ENCODE data around the gene ZFYVE28. TPM values are rescaled to one million over a fixed set of nuclear protein-coding genes. Genes with fewer than 3 reads are reported as not detected.

Gene ZFYVE28
- total RNA-seq, 1 experiment from 2014 or later, result 19.2 TPM

DNA sequence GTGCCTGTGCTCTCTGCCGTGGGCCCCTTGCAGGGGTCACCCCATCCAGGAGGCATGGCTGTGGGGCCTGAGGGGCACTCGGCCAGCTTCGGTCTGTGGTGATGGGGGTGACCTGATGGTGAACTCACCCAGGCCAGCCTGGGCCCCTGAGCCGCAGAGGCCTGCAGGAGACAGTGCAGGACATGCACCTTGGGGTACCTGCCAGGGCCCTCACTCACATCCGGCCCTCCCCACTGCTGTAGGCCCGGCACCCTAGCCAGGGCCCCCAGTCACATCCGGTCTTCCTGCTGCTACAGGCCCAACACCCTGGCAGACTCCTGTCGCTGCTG lies 7.6 kb upstream of the ZFYVE28 start (continued):
- TF ChIP-seq, protein P1, sequence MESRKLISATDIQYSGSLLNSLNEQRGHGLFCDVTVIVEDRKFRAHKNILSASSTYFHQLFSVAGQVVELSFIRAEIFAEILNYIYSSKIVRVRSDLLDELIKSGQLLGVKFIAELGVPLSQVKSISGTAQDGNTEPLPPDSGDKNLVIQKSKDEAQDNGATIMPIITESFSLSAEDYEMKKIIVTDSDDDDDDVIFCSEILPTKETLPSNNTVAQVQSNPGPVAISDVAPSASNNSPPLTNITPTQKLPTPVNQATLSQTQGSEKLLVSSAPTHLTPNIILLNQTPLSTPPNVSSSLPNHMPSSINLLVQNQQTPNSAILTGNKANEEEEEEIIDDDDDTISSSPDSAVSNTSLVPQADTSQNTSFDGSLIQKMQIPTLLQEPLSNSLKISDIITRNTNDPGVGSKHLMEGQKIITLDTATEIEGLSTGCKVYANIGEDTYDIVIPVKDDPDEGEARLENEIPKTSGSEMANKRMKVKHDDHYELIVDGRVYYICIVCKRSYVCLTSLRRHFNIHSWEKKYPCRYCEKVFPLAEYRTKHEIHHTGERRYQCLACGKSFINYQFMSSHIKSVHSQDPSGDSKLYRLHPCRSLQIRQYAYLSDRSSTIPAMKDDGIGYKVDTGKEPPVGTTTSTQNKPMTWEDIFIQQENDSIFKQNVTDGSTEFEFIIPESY (IDR thresholded peaks at IDR 0.05; ENCODE audit: extremely low read depth, insufficient replicate concordance, low read length), result no peak
- no peak for TF ChIP-seq CBX3 (IDR thresholded peaks at IDR 0.05; ENCODE audit: low read depth)
- no peak for TF ChIP-seq SP1 (IDR thresholded peaks at IDR 0.05; ENCODE audit: low read depth)

DNA sequence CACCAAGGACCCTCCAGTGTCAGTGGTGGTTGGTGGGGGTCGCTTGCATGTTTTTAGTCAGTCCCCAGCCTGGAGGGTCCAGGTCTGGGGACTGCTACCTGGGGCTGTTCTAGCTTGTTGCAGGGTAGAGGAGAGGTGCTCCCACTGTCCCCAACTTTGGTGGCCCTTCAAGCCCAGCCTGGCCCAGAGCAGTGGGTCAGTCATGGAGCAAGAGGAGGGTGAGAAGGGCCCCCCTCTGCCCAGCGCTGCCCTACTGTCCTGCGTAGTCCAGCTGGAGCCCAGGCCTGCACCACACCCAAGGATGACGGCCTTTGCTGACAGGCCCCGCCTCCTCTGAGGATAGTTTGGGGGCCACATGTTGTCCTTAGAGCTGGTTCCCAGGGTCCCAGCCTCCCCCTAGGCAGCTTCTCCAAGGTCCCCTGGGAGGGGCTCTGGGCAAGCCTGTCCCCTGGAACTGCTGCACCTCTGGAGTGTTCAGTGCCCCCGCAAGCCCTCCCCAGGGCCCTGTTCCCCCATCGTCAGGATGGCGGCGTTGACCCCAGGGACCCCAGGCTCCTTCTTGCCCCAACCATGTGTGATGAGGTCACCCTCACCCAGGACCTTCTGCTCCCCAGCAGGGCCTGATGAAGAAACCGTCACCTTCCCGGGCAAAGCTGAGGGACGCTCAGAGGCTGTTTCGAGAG lies 7.1 kb upstream of the ZFYVE28 start:
- no TSS peak for BruUV-seq (replicated peaks)
- no peak overlapping the region for H3K4me2 ChIP-seq (ENCODE audit: low read length)
- ChIA-PET CTCF (interaction anchor here (2.0 kb wide), 1 partner anchor 16 kb away, joined by 7 read pairs; no protein-coding TSS in a partner anchor), POLR2A (no interaction called here), RAD21 (ENCODE audit: low non-redundant PET in 1 of 2, low total read pairs in 2 of 2, uncharacterized antibody in 2 of 2, unreplicated experiment in 2 of 2) (no interaction called here)
- no peak overlapping the region for H3K4me3 ChIP-seq (replicated peaks in 1 of 2; ENCODE audit: low read depth in 1 of 2, low read length in 2 of 2)
- ATAC-seq (no peak), DNase-seq (ENCODE audit: low read depth, low spot score) (no peak)
- H3K79me2 ChIP-seq (ENCODE audit: insufficient read depth, low read length), result no peaks in the 10 kb centered on the region
- no peaks in the 10 kb centered on the region for H3K9me2 ChIP-seq (ENCODE audit: insufficient read depth)
- no peak overlapping the region for H3K9ac ChIP-seq (ENCODE audit: low read length)
- no peak overlapping the region for H3K27ac ChIP-seq (ENCODE audit: low read depth, low read length)
- intact Hi-C loops (cut with micrococcal nuclease), result no loop called here
- H4K20me1 ChIP-seq (ENCODE audit: insufficient read depth), result no peaks in the 10 kb centered on the region
- peaks cover 2 to 7% of the 10 kb centered on the region in 2 experiments; a peak in 3 of 4 replicates for H3K4me1 ChIP-seq (ENCODE audit: control insufficient read depth in 1 of 2, insufficient read depth in 2 of 2, low read length in 2 of 2)
- TF ChIP-seq SRF (IDR thresholded peaks at IDR 0.05; ENCODE audit: low read depth) (no peak), ZNF274 (IDR thresholded peaks at IDR 0.05; ENCODE audit: low read depth, low read length) (no peak), YY1 (IDR thresholded peaks at IDR 0.05; ENCODE audit: extremely low read depth, insufficient replicate concordance, low read depth, low read length) (no peak), TCF7L2 (IDR thresholded peaks at IDR 0.05; ENCODE audit: borderline replicate concordance, extremely low read depth, insufficient read depth, insufficient read length) (no peak), SP1 (IDR thresholded peaks at IDR 0.05; ENCODE audit: low read depth) (no peak), POLR2A (IDR thresholded peaks at IDR 0.05; ENCODE audit: borderline replicate concordance, extremely low read depth, insufficient read depth, insufficient read length) (no peak), SIN3A (IDR thresholded peaks at IDR 0.05; ENCODE audit: low read depth) (no peak), POLR2AphosphoS5 (IDR thresholded peaks at IDR 0.05; ENCODE audit: low read depth, low read length) (no peak), RAD21 (IDR thresholded peaks at IDR 0.05; ENCODE audit: low read depth) (no peak), CEBPB (IDR thresholded peaks at IDR 0.05; ENCODE audit: low read depth) (no peak), CBX3 (IDR thresholded peaks at IDR 0.05; ENCODE audit: low read depth) (no peak)
- TF ChIP-seq, protein P2, sequence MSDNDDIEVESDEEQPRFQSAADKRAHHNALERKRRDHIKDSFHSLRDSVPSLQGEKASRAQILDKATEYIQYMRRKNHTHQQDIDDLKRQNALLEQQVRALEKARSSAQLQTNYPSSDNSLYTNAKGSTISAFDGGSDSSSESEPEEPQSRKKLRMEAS (IDR thresholded peaks at IDR 0.05), result no peak
- TF ChIP-seq, protein P3, sequence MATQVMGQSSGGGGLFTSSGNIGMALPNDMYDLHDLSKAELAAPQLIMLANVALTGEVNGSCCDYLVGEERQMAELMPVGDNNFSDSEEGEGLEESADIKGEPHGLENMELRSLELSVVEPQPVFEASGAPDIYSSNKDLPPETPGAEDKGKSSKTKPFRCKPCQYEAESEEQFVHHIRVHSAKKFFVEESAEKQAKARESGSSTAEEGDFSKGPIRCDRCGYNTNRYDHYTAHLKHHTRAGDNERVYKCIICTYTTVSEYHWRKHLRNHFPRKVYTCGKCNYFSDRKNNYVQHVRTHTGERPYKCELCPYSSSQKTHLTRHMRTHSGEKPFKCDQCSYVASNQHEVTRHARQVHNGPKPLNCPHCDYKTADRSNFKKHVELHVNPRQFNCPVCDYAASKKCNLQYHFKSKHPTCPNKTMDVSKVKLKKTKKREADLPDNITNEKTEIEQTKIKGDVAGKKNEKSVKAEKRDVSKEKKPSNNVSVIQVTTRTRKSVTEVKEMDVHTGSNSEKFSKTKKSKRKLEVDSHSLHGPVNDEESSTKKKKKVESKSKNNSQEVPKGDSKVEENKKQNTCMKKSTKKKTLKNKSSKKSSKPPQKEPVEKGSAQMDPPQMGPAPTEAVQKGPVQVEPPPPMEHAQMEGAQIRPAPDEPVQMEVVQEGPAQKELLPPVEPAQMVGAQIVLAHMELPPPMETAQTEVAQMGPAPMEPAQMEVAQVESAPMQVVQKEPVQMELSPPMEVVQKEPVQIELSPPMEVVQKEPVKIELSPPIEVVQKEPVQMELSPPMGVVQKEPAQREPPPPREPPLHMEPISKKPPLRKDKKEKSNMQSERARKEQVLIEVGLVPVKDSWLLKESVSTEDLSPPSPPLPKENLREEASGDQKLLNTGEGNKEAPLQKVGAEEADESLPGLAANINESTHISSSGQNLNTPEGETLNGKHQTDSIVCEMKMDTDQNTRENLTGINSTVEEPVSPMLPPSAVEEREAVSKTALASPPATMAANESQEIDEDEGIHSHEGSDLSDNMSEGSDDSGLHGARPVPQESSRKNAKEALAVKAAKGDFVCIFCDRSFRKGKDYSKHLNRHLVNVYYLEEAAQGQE (IDR thresholded peaks at IDR 0.05; ENCODE audit: low read depth), result no peak
- TF ChIP-seq, protein P4, sequence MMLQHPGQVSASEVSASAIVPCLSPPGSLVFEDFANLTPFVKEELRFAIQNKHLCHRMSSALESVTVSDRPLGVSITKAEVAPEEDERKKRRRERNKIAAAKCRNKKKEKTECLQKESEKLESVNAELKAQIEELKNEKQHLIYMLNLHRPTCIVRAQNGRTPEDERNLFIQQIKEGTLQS (IDR thresholded peaks at IDR 0.05), result no peak
- no peaks in the 10 kb centered on the region for H3K9me3 ChIP-seq (ENCODE audit: control insufficient read depth in 1 of 2, insufficient read depth in 1 of 2, low read depth in 1 of 2, low read length in 2 of 2)
- peaks cover 5% of the 10 kb centered on the region; the same call in 1 of the 2 replicates for H3K27me3 ChIP-seq (ENCODE audit: insufficient read depth, low read length)
- no peaks in the 10 kb centered on the region for H3K36me3 ChIP-seq (ENCODE audit: control insufficient read depth in 1 of 2, insufficient read depth in 2 of 2, low read length in 2 of 2)
- H2AFZ ChIP-seq (ENCODE audit: low read depth, low read length, poor library complexity, severe bottlenecking), result no peak overlapping the region

Measured in HCT116 (cell line).